OCI-LY7 (cell line): ENCODE data around the gene HMGB1. TPM values are rescaled to one million over a fixed set of nuclear protein-coding genes. Genes with fewer than 3 reads are reported as not detected.

Experiments used
- BruUV-seq: library from RNA; stranded (reverse); fragments of 400-500 nt; replicated peaks from 2 replicates; lab custom pipeline; 2021; lab: Mats Ljungman, UMichigan
- CTCF ChIA-PET: fragments of 300-600 bp; sonication (Branson Sonifier 250); formaldehyde crosslinking; loops from one replicate; lab custom pipeline; 2022; ENCODE audit warnings: antibody characterized with exemption; ENCODE audit not compliant: unreplicated experiment; lab: Charles Lee
- POLR2A ChIA-PET: fragments of 300-600 bp; sonication (Branson Sonifier 250); formaldehyde crosslinking; loops from one replicate; lab custom pipeline; 2022; ENCODE audit warnings: antibody characterized with exemption; lab: Charles Lee
- DNase-seq: peaks from one replicate; pipeline ENCODE4 v3.0.0-alpha.2; 2015; ENCODE audit warnings: low spot score
- H2AFZ ChIP-seq: fragments of 200-600 bp; sonication (generic), shearing (Covaris generic); 2 replicates; pipeline ENCODE4 v1.6.1; 2014; ENCODE audit warnings: mild to moderate bottlenecking, antibody characterized with exemption, low read length, moderate library complexity
- H3K27ac ChIP-seq: fragments of 200-600 bp; sonication (generic); 2 replicates; pipeline ENCODE4 v1.5.1; 2014; ENCODE audit warnings: mixed run types, low read depth, mild to moderate bottlenecking, moderate library complexity, low read length, inconsistent platforms; ENCODE audit not compliant: poor library complexity, severe bottlenecking
- H3K36me3 ChIP-seq: fragments of 200-600 bp; sonication (generic); 2 replicates; pipeline ENCODE4 v1.6.1; 2014; ENCODE audit warnings: mild to moderate bottlenecking, antibody characterized with exemption, low read length, moderate library complexity, mixed read lengths; ENCODE audit not compliant: insufficient read depth
- H3K4me1 ChIP-seq: fragments of 200-600 bp; sonication (generic); 2 replicates; pipeline ENCODE4 v1.5.1; 2014; ENCODE audit warnings: mild to moderate bottlenecking, low read length; ENCODE audit not compliant: insufficient read depth, poor library complexity, severe bottlenecking
- H3K4me2 ChIP-seq: fragments of 200-600 bp; sonication (generic); 2 replicates; pipeline ENCODE4 v1.6.1; 2014; ENCODE audit warnings: mild to moderate bottlenecking, low read length
- H3K4me3 ChIP-seq: fragments of 200-600 bp; sonication (generic); 2 replicates; pipeline ENCODE4 v1.5.1; 2014; ENCODE audit warnings: mild to moderate bottlenecking, low read depth, low read length; ENCODE audit not compliant: poor library complexity, severe bottlenecking
- H3K79me2 ChIP-seq: fragments of 200-600 bp; sonication (generic); 2 replicates; pipeline ENCODE4 v1.6.1; 2016; ENCODE audit warnings: low read depth, mild to moderate bottlenecking, low read length, moderate library complexity, mixed read lengths; ENCODE audit not compliant: insufficient read depth
- H3K9me2 ChIP-seq: fragments of 200-600 bp; sonication (generic); 2 replicates; pipeline ENCODE4 v1.6.1; 2016; ENCODE audit warnings: mild to moderate bottlenecking, low read length, mixed read lengths; ENCODE audit not compliant: insufficient read depth
- H3K9me3 ChIP-seq: fragments of 200-600 bp; sonication (generic); 2 replicates; pipeline ENCODE4 v1.6.1; 2014; ENCODE audit warnings: mild to moderate bottlenecking, mixed run types, low read length, mixed read lengths
- H4K20me1 ChIP-seq: fragments of 200-600 bp; sonication (generic); 2 replicates; pipeline ENCODE4 v1.6.1; 2014; ENCODE audit warnings: mild to moderate bottlenecking, antibody characterized with exemption, low read length, moderate library complexity, mixed read lengths; ENCODE audit not compliant: insufficient read depth
- EZH2phosphoT487 ChIP-seq: fragments of 200-600 bp; sonication (generic); IDR thresholded peaks from 2 replicates; pipeline ENCODE4 v1.6.1; 2018; ENCODE audit warnings: low read depth, borderline replicate concordance, mild to moderate bottlenecking, mixed run types, antibody characterized with exemption, low read length, moderate library complexity, mixed read lengths
- intact Hi-C: fragments of 100-400 bp; cut with micrococcal nuclease; formaldehyde crosslinking; loops from one replicate; pipeline ENCODE4 v1.10.0; 2022; ENCODE audit not compliant: unreplicated experiment
- total RNA-seq, 2 experiments: library from RNA; depleted of rRNA in 1 of 2; stranded (reverse); fragments of >200 nt in 1 of 2; shearing (Covaris generic) in 1 of 2; gene quantifications; 2 replicates each; pipeline ENCODE4 v1.2.3, GENCODE V29; 2014 to 2022
- TF ChIP-seq, protein P1 (sequence below): fragments of 200-600 bp; sonication (generic); conservative IDR thresholded peaks from 2 replicates; pipeline ENCODE4 v1.5.1; 2014; ENCODE audit warnings: mild to moderate bottlenecking, antibody characterized with exemption, low read length, moderate library complexity, mixed read lengths

HMGB1 gene
- total RNA-seq, 2 experiments from 2014 or later, result 1,114 to 1,288 TPM

DNA sequence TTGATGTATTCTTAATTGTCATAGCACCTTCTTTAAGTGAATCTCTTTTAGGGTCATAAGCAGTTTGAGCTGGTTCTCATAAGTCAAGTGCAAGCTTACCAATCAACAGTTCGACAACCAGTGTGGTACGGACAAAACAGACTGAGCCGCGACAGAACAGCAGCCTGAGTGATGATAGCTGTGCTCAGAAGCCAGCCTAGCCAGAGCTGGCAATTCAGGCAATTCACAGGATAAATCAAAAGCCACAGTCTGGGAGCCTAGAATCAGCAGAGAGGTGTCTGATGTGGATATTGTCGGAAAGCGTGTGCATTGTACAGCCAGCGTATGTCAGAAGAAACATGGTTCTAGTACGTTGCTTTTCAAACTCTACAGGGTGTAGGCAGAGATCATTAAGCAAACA, 28.6 kb downstream of the HMGB1 start:
- CTCF ChIA-PET, result interaction anchor here (1.3 kb wide), 1 partner anchor 55 kb away, joined by 4 read pairs; no protein-coding TSS in a partner anchor
- no peak for DNase-seq
- Histone ChIP-seq H3K36me3 (peaks cover 5% of the 10 kb centered on the region; the same call in 1 of the 2 replicates), H4K20me1 (no peaks in the 10 kb centered on the region), H3K4me3 (no peak overlapping the region), H2AFZ (peak overlapping the region; percentile 43; the same call in 1 of the 2 replicates), H3K4me1 (peaks cover 66% of the 10 kb centered on the region), H3K9me2 (no peaks in the 10 kb centered on the region), H3K4me2 (peak overlapping the region; percentile 37), H3K27ac (peak overlapping the region; percentile 98), H3K79me2 (no peaks in the 10 kb centered on the region; the same call in 1 of the 2 replicates), H3K9me3 (peaks cover 18% of the 10 kb centered on the region; the same call in 1 of the 2 replicates)
- TF ChIP-seq, protein P1, sequence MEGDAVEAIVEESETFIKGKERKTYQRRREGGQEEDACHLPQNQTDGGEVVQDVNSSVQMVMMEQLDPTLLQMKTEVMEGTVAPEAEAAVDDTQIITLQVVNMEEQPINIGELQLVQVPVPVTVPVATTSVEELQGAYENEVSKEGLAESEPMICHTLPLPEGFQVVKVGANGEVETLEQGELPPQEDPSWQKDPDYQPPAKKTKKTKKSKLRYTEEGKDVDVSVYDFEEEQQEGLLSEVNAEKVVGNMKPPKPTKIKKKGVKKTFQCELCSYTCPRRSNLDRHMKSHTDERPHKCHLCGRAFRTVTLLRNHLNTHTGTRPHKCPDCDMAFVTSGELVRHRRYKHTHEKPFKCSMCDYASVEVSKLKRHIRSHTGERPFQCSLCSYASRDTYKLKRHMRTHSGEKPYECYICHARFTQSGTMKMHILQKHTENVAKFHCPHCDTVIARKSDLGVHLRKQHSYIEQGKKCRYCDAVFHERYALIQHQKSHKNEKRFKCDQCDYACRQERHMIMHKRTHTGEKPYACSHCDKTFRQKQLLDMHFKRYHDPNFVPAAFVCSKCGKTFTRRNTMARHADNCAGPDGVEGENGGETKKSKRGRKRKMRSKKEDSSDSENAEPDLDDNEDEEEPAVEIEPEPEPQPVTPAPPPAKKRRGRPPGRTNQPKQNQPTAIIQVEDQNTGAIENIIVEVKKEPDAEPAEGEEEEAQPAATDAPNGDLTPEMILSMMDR, result no peak
- TF ChIP-seq EZH2phosphoT487, result no peak
- BruUV-seq, result no TSS peak
- intact Hi-C loops, result no loop called here
- POLR2A ChIA-PET, result interaction anchor here (0.7 to 2.7 kb wide), 12 partner anchors 9 to 85 kb away, joined by 3 to 16 read pairs (median 5); partner anchors contain the start of gene UBE2L5

DNA sequence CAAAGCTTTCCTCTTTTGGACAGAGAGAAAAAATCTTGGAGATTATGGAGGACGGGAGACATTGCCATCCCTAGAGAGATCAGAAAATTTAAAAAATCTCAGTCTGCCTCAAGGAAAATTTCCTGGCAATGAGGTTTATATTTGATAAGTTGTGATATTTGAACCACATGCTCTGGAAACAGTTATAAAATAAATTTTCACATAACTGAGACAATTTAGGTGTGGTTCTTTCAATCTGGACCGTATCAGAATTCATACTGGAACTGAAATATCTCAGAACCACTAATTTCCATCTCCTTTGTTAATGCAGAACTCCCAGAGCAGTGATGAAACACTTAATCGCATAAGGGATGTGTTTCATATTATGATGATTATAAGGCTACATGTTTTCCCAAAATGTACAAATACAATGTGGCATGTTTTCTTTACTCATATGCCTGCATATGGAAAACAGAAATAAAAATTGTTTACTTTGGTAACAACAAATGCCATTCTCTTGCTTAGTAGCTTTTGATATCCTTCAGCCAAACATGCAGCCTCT, 29.8 kb downstream of the HMGB1 start:
- Histone ChIP-seq H3K4me1 (peaks cover 66% of the 10 kb centered on the region), H3K27ac (no peak overlapping the region), H3K4me3 (no peak overlapping the region), H3K79me2 (no peaks in the 10 kb centered on the region), H4K20me1 (no peaks in the 10 kb centered on the region), H3K4me2 (no peak overlapping the region), H3K9me3 (peaks cover 14% of the 10 kb centered on the region; the same call in 1 of the 2 replicates), H3K9me2 (no peaks in the 10 kb centered on the region), H2AFZ (no peak overlapping the region), H3K36me3 (peaks cover 5% of the 10 kb centered on the region; the same call in 1 of the 2 replicates)
- ChIA-PET POLR2A (interaction anchor here (0.6 to 2.7 kb wide), 6 partner anchors 14 to 64 kb away, joined by 3 to 16 read pairs (median 10); partner anchors contain the start of gene UBE2L5), CTCF (no interaction called here)
- intact Hi-C loops, result no loop called here
- DNase-seq, result no peak
- no peak for TF ChIP-seq EZH2phosphoT487
- no TSS peak for BruUV-seq

DNA sequence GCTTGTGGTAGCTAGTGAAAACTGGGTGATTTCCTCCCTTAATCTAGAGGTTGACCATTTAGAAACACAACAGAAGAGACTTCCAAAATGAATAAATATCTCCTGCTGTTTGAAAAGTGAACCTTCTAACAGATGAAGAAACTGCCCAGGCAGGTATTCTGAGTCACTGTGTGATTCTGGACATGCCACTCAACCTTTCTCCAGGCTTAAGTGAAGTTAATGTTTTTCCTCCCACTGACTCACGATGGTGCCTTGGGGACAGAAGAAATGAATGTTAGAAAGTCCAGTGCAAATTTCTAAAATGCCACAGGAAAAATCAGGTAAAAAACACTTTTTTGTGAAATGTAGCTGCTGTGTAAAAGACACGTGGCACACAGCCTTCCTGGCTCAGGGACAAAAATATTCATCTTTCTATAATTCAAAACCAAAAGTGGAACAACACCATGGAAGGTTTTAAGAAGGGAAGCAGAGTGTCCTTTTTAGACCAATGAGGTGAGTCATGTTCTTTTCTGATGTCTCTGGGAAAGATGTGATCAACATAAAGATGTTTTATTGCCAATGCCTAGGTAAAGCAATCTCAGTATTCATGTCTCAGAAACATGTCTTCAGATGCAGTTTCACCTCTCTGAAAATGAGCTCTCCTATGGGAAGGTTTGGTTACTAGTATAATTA, 34.3 kb downstream of the HMGB1 start:
- Histone ChIP-seq H2AFZ (peak overlapping the region; percentile 94), H3K9me3 (no peaks in the 10 kb centered on the region), H4K20me1 (no peaks in the 10 kb centered on the region), H3K4me2 (peak overlapping the region; percentile 78), H3K79me2 (no peaks in the 10 kb centered on the region; the same call in 1 of the 2 replicates), H3K27ac (peak overlapping the region; percentile 83), H3K4me1 (peaks cover 70% of the 10 kb centered on the region), H3K36me3 (no peaks in the 10 kb centered on the region), H3K9me2 (no peaks in the 10 kb centered on the region), H3K4me3 (no peak overlapping the region)
- intact Hi-C loops, result no loop called here
- TF ChIP-seq EZH2phosphoT487, result no peak
- TF ChIP-seq, protein P1, result no peak
- POLR2A ChIA-PET, result interaction anchor here (0.5 to 6.7 kb wide), 12 partner anchors 11 to 445 kb away, joined by 3 to 235 read pairs (median 4); partner anchors contain the start of genes HMGB1 and UBE2L5
- CTCF ChIA-PET, result interaction anchor here (1.2 kb wide), 1 partner anchor 15 kb away, joined by 4 read pairs; no protein-coding TSS in a partner anchor
- no TSS peak for BruUV-seq
- no peak for DNase-seq
